GM21576 (cell line): ENCODE results near the gene KLK8.

Experiments
- ATAC-seq: cut with Tn5 transposase; IDR thresholded peaks from one replicate; pipeline ENCODE4 v1.9.1; 2021; ENCODE audit warnings: mild to moderate bottlenecking, moderate library complexity; ENCODE audit not compliant: unreplicated experiment

The KLK8 gene

GRCh38 chr19:51018745-51019543 lies 17.5 kb upstream of the KLK8 start:
- ATAC-seq: no peak

GRCh38 chr19:51016798-51017683 lies 15.6 kb upstream of the KLK8 start:
- ATAC-seq: no peak

GRCh38 chr19:51015691-51016267 lies 14.4 kb upstream of the KLK8 start:
- no peak for ATAC-seq

GRCh38 chr19:51014242-51014641 lies 12.8 kb upstream of the KLK8 start:
- no peak for ATAC-seq

GRCh38 chr19:51012661-51013190 lies 11.3 kb upstream of the KLK8 start:
- ATAC-seq: no peak

GRCh38 chr19:51010066-51010795 lies 8.8 kb upstream of the KLK8 start:
- no peak for ATAC-seq

- no peak for ATAC-seq
Measured at GRCh38 chr19:51009061-51009891, 7.9 kb upstream of the KLK8 start.

- no peak for ATAC-seq
Measured at GRCh38 chr19:51007488-51007887, 6.1 kb upstream of the KLK8 start.

- no peak for ATAC-seq
Measured at GRCh38 chr19:51006406-51006805, 5.0 kb upstream of the KLK8 start.

GRCh38 chr19:51005248-51005647 lies 3.8 kb upstream of the KLK8 start:
- no peak for ATAC-seq

- ATAC-seq: no peak
Measured at GRCh38 chr19:51003316-51003715, 1.9 kb upstream of the KLK8 start.

- ATAC-seq: no peak
Measured at GRCh38 chr19:51002542-51003311, 1.3 kb upstream of the KLK8 start.

- no peak for ATAC-seq
Measured at GRCh38 chr19:51002089-51002532, 707 bp upstream of the KLK8 start.

GRCh38 chr19:51000981-51001380 lies 423 bp downstream of the KLK8 start:
- no peak for ATAC-seq

GRCh38 chr19:51000426-51000825 lies 978 bp downstream of the KLK8 start:
- no peak for ATAC-seq

- ATAC-seq: no peak
Measured at GRCh38 chr19:50998686-50999085, 2.7 kb downstream of the KLK8 start.

- no peak for ATAC-seq
Measured at GRCh38 chr19:50998061-50998460, 3.3 kb downstream of the KLK8 start.

- ATAC-seq: no peak
Measured at GRCh38 chr19:50994129-50994528, 7.3 kb downstream of the KLK8 start.

- ATAC-seq: no peak
Measured at GRCh38 chr19:50992666-50993035, 8.8 kb downstream of the KLK8 start.
